Measurements from ENCODE around the gene CAD.

GRCh38 chr2:27284996-27285395 is 67.8 kb downstream of the CAD start:
- TF ChIP-seq HCFC1 (IDR thresholded peaks at IDR 0.05; ENCODE audit: low read length), result no peak
- TF ChIP-seq CTCF (IDR thresholded peaks at IDR 0.05 in 2 of 3, conservative IDR thresholded peaks at IDR 0.05 in 1 of 3; ENCODE audit: control insufficient read depth in 2 of 3, extremely low read depth in 1 of 3, insufficient read depth in 1 of 3, low read depth in 3 of 3, low read length in 3 of 3), result no peak
- TF ChIP-seq ZZZ3 (IDR thresholded peaks at IDR 0.05; ENCODE audit: control insufficient read depth, insufficient read length, low read depth), result no peak
- TF ChIP-seq PRDM15 (CRISPR knock-in tag; IDR thresholded peaks at IDR 0.05), result no peak
- TF ChIP-seq RFX5 (IDR thresholded peaks at IDR 0.05; ENCODE audit: low read depth, low read length), result no peak
- TF ChIP-seq FOS (IDR thresholded peaks at IDR 0.05; ENCODE audit: borderline replicate concordance, extremely low read depth, insufficient read length), result no peak
- TF ChIP-seq REST (IDR thresholded peaks at IDR 0.05; ENCODE audit: low read depth, low read length), result no peak
- no peak for TF ChIP-seq ATF2 (IDR thresholded peaks at IDR 0.05; ENCODE audit: low read length)
- no peak for TF ChIP-seq CHD1 (IDR thresholded peaks at IDR 0.05; ENCODE audit: low read depth, low read length)

Data from GM12878 (cell line).